Activated CD4-positive, alpha-beta T cell treated with anti-CD3 and anti-CD28 coated beads for 36 hours (primary cell): Measurements from ENCODE around the gene CPNE2. TPM values are rescaled to one million over a fixed set of nuclear protein-coding genes. Genes with fewer than 3 reads are reported as not detected.

Source experiments
- ATAC-seq: fragments of 200-7000 bp; cut with Tn5 transposase; one replicate; pipeline ENCODE4 v1.10.0; 2021; ENCODE audit warnings: mild to moderate bottlenecking, moderate library complexity
- CTCF ChIA-PET: fragments of 350-600 bp; sonication (Branson Sonifier 250); formaldehyde crosslinking; loops from one replicate; lab custom pipeline; 2021; ENCODE audit warnings: antibody characterized with exemption; lab: Charles Lee
- POLR2A ChIA-PET: fragments of 350-600 bp; sonication (Branson Sonifier 250); formaldehyde crosslinking; loops from one replicate; lab custom pipeline; 2021; ENCODE audit warnings: antibody characterized with exemption, inconsistent platforms; lab: Charles Lee
- DNase-seq: peaks from one replicate; pipeline ENCODE4 v3.0.0-alpha.2; 2020
- H3K27ac Mint-ChIP-seq: one replicate; pipeline ENCODE4 v1.8.0; 2021; ENCODE audit warnings: mixed read lengths
- H3K27me3 Mint-ChIP-seq: one replicate; pipeline ENCODE4 v1.8.0; 2021; ENCODE audit warnings: mixed read lengths
- H3K36me3 Mint-ChIP-seq: one replicate; pipeline ENCODE4 v1.8.0; 2021; ENCODE audit warnings: low read depth, mixed read lengths
- H3K4me1 Mint-ChIP-seq: one replicate; pipeline ENCODE4 v1.8.0; 2021; ENCODE audit warnings: mixed read lengths
- H3K4me3 Mint-ChIP-seq: one replicate; pipeline ENCODE4 v1.8.0; 2021; ENCODE audit warnings: mild to moderate bottlenecking, moderate library complexity, mixed read lengths
- H3K9me3 Mint-ChIP-seq: one replicate; pipeline ENCODE4 v1.8.0; 2021; ENCODE audit warnings: low read depth, mixed read lengths
- intact Hi-C, 2 experiments: fragments of 100-400 bp; cut with DNase I in 1 of 2; cut with micrococcal nuclease in 1 of 2; formaldehyde crosslinking; loops; one replicate each; pipeline versions ENCODE4 v1.14.2 to v1.15.1; 2022 to 2024; cut with DNase I, micrococcal nuclease
- total RNA-seq, 2 experiments: library from RNA; stranded (reverse); gene quantifications; one replicate each; pipeline ENCODE4 v1.2.3, GENCODE V29; 2021

The CPNE2 gene
- total RNA-seq, 2 experiments from 2014 or later: 4.9 to 7.3 TPM

- Mint-ChIP-seq H3K36me3 (peaks cover 56% of the 10 kb centered on the region), H3K27ac (no peak overlapping the region), H3K27me3 (no peaks in the 10 kb centered on the region), H3K9me3 (no peaks in the 10 kb centered on the region), H3K4me3 (no peak overlapping the region), H3K4me1 (peaks cover 23% of the 10 kb centered on the region)
- intact Hi-C loops: no loop called here
- ChIA-PET CTCF (interaction anchor here (0.7 to 1.2 kb wide), 3 partner anchors 12 to 63 kb away, joined by 3 to 5 read pairs (median 3); partner anchors contain the start of gene CPNE2), POLR2A (no interaction called here)
- ATAC-seq: peak; percentile 39
- DNase-seq: no peak
These were observed 63.4 kb downstream of the CPNE2 start for GRCh38 chr16:57155702-57156350.

- intact Hi-C loops: no loop called here
- peaks cover 23% of the 10 kb centered on the region for H3K4me1 Mint-ChIP-seq
- no peaks in the 10 kb centered on the region for H3K27me3 Mint-ChIP-seq
- ChIA-PET POLR2A (no interaction called here), CTCF (interaction anchor here (1.0 to 1.2 kb wide), 2 partner anchors 19 to 64 kb away, joined by 3 to 5 read pairs; partner anchors contain the start of gene CPNE2)
- peaks cover 61% of the 10 kb centered on the region for H3K36me3 Mint-ChIP-seq
- H3K9me3 Mint-ChIP-seq: no peaks in the 10 kb centered on the region
- ATAC-seq: no peak
- no peak for DNase-seq
- H3K27ac Mint-ChIP-seq: no peak overlapping the region
- no peak overlapping the region for H3K4me3 Mint-ChIP-seq
These were observed 63.9 kb downstream of the CPNE2 start for GRCh38 chr16:57156351-57156703.

DNA sequence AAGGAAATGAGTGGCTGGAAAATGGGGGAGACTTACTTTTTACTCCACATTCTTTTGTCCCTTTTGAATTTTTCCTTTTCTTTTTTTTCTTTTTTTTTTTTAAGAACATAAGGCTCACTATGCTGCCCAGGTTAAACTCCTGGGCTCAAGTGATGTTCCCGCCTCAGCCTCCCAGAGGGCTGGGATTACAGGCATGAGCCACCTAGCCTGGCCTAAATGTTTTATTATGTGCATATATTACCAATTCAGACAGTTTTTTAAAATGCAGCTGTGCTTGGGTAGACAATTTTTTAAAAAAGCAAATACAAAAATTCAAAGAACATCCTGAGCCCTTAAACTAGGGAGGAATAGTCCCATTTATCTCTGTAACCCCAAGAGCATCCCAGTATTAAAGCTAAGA, 65.2 kb downstream of the CPNE2 start:
- CTCF ChIA-PET: interaction anchor here (0.6 kb wide), 1 partner anchor 267 kb away, joined by 3 read pairs; no protein-coding TSS in a partner anchor
- POLR2A ChIA-PET: no interaction called here
- no peak overlapping the region for H3K4me3 Mint-ChIP-seq
- no peak for DNase-seq
- H3K27ac Mint-ChIP-seq: no peak overlapping the region
- peaks cover 16% of the 10 kb centered on the region for H3K4me1 Mint-ChIP-seq
- H3K9me3 Mint-ChIP-seq: no peaks in the 10 kb centered on the region
- no peak for ATAC-seq
- H3K36me3 Mint-ChIP-seq: peaks cover 54% of the 10 kb centered on the region
- intact Hi-C loops: no loop called here
- no peaks in the 10 kb centered on the region for H3K27me3 Mint-ChIP-seq

DNA sequence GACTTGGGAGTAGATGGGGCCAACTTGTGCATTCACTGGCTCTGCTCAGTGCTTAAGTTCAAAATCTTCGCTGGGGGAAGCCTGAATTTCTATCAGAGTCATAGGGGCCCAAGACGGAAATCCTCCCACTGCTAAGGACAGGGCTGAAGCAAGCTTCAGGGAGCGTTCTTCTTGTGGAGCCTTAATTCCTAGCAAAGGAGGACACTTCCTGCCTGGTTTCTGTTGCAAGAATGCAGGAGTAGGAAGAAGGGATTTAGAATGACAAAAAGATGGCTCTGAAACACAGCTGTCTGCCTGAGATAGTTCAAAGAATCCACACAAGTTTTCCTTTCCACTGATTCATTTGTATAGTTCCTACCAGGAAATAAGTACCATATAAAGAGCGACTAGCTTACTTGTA, 67.1 kb downstream of the CPNE2 start:
- H3K4me3 Mint-ChIP-seq: no peak overlapping the region
- CTCF ChIA-PET: interaction anchor here (1.1 kb wide), 1 partner anchor 75 kb away, joined by 3 read pairs; no protein-coding TSS in a partner anchor
- H3K9me3 Mint-ChIP-seq: no peaks in the 10 kb centered on the region
- intact Hi-C loops: no loop called here
- no peak overlapping the region for H3K27ac Mint-ChIP-seq
- DNase-seq (no peak), ATAC-seq (no peak)
- POLR2A ChIA-PET: no interaction called here
- H3K36me3 Mint-ChIP-seq: peaks cover 48% of the 10 kb centered on the region
- peaks cover 13% of the 10 kb centered on the region for H3K4me1 Mint-ChIP-seq
- no peaks in the 10 kb centered on the region for H3K27me3 Mint-ChIP-seq

DNA sequence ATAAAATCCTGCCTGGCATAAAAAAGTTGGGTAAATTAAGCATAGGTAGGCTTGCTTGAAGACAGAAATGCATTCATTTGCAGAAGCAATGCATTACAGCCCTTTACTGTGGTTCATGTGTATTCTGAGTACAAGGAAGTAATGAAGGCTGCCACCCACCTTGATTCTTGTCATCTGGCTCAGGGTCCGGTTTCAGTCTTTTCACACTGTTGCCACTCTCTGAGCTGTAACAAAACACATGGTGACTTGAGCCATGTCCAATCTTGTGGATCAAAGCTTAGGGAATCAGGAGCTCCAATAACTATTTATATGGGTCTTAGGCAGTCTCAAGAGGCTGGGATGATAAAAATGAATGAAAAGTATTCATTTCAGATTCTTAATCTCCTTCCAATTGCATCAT, 71.5 kb downstream of the CPNE2 start:
- DNase-seq (no peak), ATAC-seq (no peak)
- no peak overlapping the region for H3K27ac Mint-ChIP-seq
- intact Hi-C loops: loop anchor here in 1 of 2 experiments (10.0 kb wide), 1 partner anchor 299 kb away; the partner anchor contains the start of gene SLC12A3
- ChIA-PET POLR2A (no interaction called here), CTCF (interaction anchor here (0.5 to 2.2 kb wide), 2 partner anchors 80 to 773 kb away, joined by 3 to 9 read pairs; no protein-coding TSS in a partner anchor)
- H3K9me3 Mint-ChIP-seq: no peaks in the 10 kb centered on the region
- peaks cover 48% of the 10 kb centered on the region for H3K36me3 Mint-ChIP-seq
- no peaks in the 10 kb centered on the region for H3K27me3 Mint-ChIP-seq
- H3K4me3 Mint-ChIP-seq: no peak overlapping the region
- peaks cover 2% of the 10 kb centered on the region for H3K4me1 Mint-ChIP-seq

DNA sequence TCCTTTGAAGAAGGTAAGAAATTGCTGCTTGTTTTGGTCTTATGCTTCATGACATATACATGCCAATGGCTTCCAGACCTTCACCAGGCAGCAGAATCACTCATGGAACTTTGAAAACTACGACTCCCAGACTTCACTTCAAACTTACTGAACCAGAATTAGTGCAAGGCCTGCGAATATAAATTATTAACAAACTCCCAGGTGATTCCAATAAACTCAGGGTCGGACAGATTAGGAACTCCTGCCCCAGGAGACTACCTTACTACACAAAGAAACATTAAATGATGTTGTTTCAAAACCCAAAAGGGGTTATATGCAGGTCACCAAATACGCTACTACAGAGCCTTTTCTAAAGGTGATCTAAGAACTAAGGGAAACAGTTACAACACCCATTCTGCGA, 73.1 kb downstream of the CPNE2 start:
- no peak for ATAC-seq
- H3K9me3 Mint-ChIP-seq: no peaks in the 10 kb centered on the region
- DNase-seq: no peak
- ChIA-PET POLR2A (interaction anchor here (0.6 kb wide), 1 partner anchor 15 kb away, joined by 3 read pairs; no protein-coding TSS in a partner anchor), CTCF (interaction anchor here (0.7 to 2.2 kb wide), 3 partner anchors 29 to 81 kb away, joined by 3 to 9 read pairs (median 3); no protein-coding TSS in a partner anchor)
- peaks cover 39% of the 10 kb centered on the region for H3K36me3 Mint-ChIP-seq
- H3K27me3 Mint-ChIP-seq: no peaks in the 10 kb centered on the region
- H3K27ac Mint-ChIP-seq: no peak overlapping the region
- no peaks in the 10 kb centered on the region for H3K4me1 Mint-ChIP-seq
- intact Hi-C loops: loop anchor here in 1 of 2 experiments (10.0 kb wide), 1 partner anchor 301 kb away; the partner anchor contains the start of gene SLC12A3
- H3K4me3 Mint-ChIP-seq: no peak overlapping the region

- Mint-ChIP-seq H3K4me3 (no peak overlapping the region), H3K27me3 (no peaks in the 10 kb centered on the region), H3K9me3 (no peaks in the 10 kb centered on the region), H3K36me3 (peaks cover 40% of the 10 kb centered on the region), H3K27ac (no peak overlapping the region), H3K4me1 (no peaks in the 10 kb centered on the region)
- intact Hi-C loops: loop anchor here in 1 of 2 experiments (10.0 kb wide), 1 partner anchor 301 kb away; the partner anchor contains the start of gene SLC12A3
- POLR2A ChIA-PET: interaction anchor here (0.6 kb wide), 1 partner anchor 15 kb away, joined by 3 read pairs; no protein-coding TSS in a partner anchor
- CTCF ChIA-PET: interaction anchor here (1.3 kb wide), 1 partner anchor 78 kb away, joined by 3 read pairs; no protein-coding TSS in a partner anchor
- ATAC-seq (no peak), DNase-seq (no peak)
These were observed 73.6 kb downstream of the CPNE2 start for GRCh38 chr16:57165938-57166337.

- no peak for ATAC-seq
These were observed 74.1 kb downstream of the CPNE2 start for GRCh38 chr16:57166451-57166850.

GRCh38 chr16:57166951-57167350, 74.6 kb downstream of the CPNE2 start:
- H3K36me3 Mint-ChIP-seq: peaks cover 44% of the 10 kb centered on the region

More at GRCh38 chr16:57166451-57166850, 74.1 kb downstream of the CPNE2 start:
- DNase-seq: no peak
- H3K4me3 Mint-ChIP-seq: no peak overlapping the region
- H3K4me1 Mint-ChIP-seq: no peaks in the 10 kb centered on the region
- H3K9me3 Mint-ChIP-seq: no peaks in the 10 kb centered on the region
- H3K27ac Mint-ChIP-seq: no peak overlapping the region
- ChIA-PET CTCF (interaction anchor here (1.3 to 1.5 kb wide), 2 partner anchors 38 to 79 kb away, joined by 3 to 5 read pairs; no protein-coding TSS in a partner anchor), POLR2A (interaction anchor here (0.5 to 0.6 kb wide), 3 partner anchors 16 to 378 kb away, joined by 3 read pairs; no protein-coding TSS in a partner anchor)
- H3K36me3 Mint-ChIP-seq: peaks cover 41% of the 10 kb centered on the region
- intact Hi-C loops: loop anchor here in 1 of 2 experiments (10.0 kb wide), 1 partner anchor 302 kb away; the partner anchor contains the start of gene SLC12A3
- H3K27me3 Mint-ChIP-seq: no peaks in the 10 kb centered on the region

GRCh38 chr16:57167538-57167937, 75.2 kb downstream of the CPNE2 start:
- no peak overlapping the region for H3K27ac Mint-ChIP-seq
- no peaks in the 10 kb centered on the region for H3K4me1 Mint-ChIP-seq
- H3K4me3 Mint-ChIP-seq: no peak overlapping the region
- no peaks in the 10 kb centered on the region for H3K27me3 Mint-ChIP-seq
- DNase-seq (no peak), ATAC-seq (no peak)
- ChIA-PET CTCF (interaction anchor here (0.7 to 1.5 kb wide), 10 partner anchors 11 to 216 kb away, joined by 3 to 8 read pairs (median 3); no protein-coding TSS in a partner anchor), POLR2A (no interaction called here)
- H3K9me3 Mint-ChIP-seq: no peaks in the 10 kb centered on the region
- intact Hi-C loops: loop anchor here in 1 of 2 experiments (10.0 kb wide), 1 partner anchor 303 kb away; the partner anchor contains the start of gene SLC12A3
- peaks cover 47% of the 10 kb centered on the region for H3K36me3 Mint-ChIP-seq

More at GRCh38 chr16:57166951-57167350, 74.6 kb downstream of the CPNE2 start:
- ChIA-PET POLR2A (interaction anchor here (0.5 to 0.6 kb wide), 2 partner anchors 59 to 377 kb away, joined by 3 read pairs; no protein-coding TSS in a partner anchor), CTCF (interaction anchor here (1.1 to 1.5 kb wide), 3 partner anchors 39 to 83 kb away, joined by 3 to 8 read pairs (median 5); no protein-coding TSS in a partner anchor)
- Mint-ChIP-seq H3K27me3 (no peaks in the 10 kb centered on the region), H3K4me3 (no peak overlapping the region), H3K4me1 (no peaks in the 10 kb centered on the region), H3K9me3 (no peaks in the 10 kb centered on the region), H3K27ac (no peak overlapping the region)
- ATAC-seq: no peak
- intact Hi-C loops: loop anchor here in 1 of 2 experiments (10.0 kb wide), 1 partner anchor 302 kb away; the partner anchor contains the start of gene SLC12A3
- DNase-seq: no peak

DNA sequence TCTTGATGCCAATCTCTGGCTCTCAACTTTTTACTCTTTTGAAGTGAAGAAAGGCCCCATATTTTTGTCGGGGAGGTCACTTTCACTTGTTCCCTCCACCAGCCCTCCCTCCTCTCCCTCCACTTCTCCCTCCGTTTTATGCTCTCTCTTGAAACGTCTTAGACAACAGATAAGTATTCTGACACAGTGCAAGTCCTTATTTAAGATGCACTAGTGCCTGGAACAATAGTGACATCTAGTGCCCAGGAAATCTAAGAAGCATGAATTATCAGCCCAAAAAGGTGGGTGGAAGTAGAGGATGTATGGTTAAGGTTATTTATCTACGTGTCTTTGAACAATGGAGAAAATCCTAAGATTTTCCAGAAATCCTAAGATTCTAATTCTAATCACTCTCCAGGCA, 75.6 kb downstream of the CPNE2 start:
- no peaks in the 10 kb centered on the region for H3K4me1 Mint-ChIP-seq
- ChIA-PET POLR2A (no interaction called here), CTCF (interaction anchor here (0.7 to 1.5 kb wide), 10 partner anchors 10 to 217 kb away, joined by 3 to 8 read pairs (median 3); no protein-coding TSS in a partner anchor)
- no peaks in the 10 kb centered on the region for H3K27me3 Mint-ChIP-seq
- peak; percentile 88 for ATAC-seq
- DNase-seq: no peak
- no peak overlapping the region for H3K4me3 Mint-ChIP-seq
- peaks cover 51% of the 10 kb centered on the region for H3K36me3 Mint-ChIP-seq
- no peaks in the 10 kb centered on the region for H3K9me3 Mint-ChIP-seq
- intact Hi-C loops: loop anchor here (1.0 to 10.0 kb wide), 5 partner anchors 76 to 303 kb away; partner anchors contain the start of genes CPNE2 (in 1 of the 2) and SLC12A3 (in 1 of the 2)
- H3K27ac Mint-ChIP-seq: no peak overlapping the region
